ENCODE data around the gene MIPEP. TPM values are rescaled to one million over a fixed set of nuclear protein-coding genes. Genes with fewer than 3 reads are reported as not detected.

The MIPEP gene
- total and polyA plus RNA-seq, 9 of the 15 experiments (the other 6 are each of a cell fraction or from before 2014, with no cell fraction given): 1.7 to 19.3 (median 13.1) TPM

GRCh38 chr13:23871616-23872220, 17.5 kb downstream of the MIPEP start (continued):
- TF ChIP-seq, protein P1, sequence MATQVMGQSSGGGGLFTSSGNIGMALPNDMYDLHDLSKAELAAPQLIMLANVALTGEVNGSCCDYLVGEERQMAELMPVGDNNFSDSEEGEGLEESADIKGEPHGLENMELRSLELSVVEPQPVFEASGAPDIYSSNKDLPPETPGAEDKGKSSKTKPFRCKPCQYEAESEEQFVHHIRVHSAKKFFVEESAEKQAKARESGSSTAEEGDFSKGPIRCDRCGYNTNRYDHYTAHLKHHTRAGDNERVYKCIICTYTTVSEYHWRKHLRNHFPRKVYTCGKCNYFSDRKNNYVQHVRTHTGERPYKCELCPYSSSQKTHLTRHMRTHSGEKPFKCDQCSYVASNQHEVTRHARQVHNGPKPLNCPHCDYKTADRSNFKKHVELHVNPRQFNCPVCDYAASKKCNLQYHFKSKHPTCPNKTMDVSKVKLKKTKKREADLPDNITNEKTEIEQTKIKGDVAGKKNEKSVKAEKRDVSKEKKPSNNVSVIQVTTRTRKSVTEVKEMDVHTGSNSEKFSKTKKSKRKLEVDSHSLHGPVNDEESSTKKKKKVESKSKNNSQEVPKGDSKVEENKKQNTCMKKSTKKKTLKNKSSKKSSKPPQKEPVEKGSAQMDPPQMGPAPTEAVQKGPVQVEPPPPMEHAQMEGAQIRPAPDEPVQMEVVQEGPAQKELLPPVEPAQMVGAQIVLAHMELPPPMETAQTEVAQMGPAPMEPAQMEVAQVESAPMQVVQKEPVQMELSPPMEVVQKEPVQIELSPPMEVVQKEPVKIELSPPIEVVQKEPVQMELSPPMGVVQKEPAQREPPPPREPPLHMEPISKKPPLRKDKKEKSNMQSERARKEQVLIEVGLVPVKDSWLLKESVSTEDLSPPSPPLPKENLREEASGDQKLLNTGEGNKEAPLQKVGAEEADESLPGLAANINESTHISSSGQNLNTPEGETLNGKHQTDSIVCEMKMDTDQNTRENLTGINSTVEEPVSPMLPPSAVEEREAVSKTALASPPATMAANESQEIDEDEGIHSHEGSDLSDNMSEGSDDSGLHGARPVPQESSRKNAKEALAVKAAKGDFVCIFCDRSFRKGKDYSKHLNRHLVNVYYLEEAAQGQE (IDR thresholded peaks at IDR 0.05; ENCODE audit: borderline replicate concordance): peak; percentile 35; the same call in 1 of the 2 replicates
- TF ChIP-seq, protein P1 (CRISPR knock-in tag; IDR thresholded peaks at IDR 0.05; ENCODE audit: low read depth): no peak
- peak; percentile 55 to 66 for TF ChIP-seq RAD21 (CRISPR knock-in tag; conservative IDR thresholded peaks at IDR 0.05 in 1 of 2, IDR thresholded peaks at IDR 0.05 in 1 of 2)
- TF ChIP-seq, protein P2, sequence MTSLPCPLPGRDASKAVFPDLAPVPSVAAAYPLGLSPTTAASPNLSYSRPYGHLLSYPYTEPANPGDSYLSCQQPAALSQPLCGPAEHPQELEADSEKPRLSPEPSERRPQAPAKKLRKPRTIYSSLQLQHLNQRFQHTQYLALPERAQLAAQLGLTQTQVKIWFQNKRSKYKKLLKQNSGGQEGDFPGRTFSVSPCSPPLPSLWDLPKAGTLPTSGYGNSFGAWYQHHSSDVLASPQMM (CRISPR knock-in tag; IDR thresholded peaks at IDR 0.05): no peak
- TF ChIP-seq CTCF (IDR thresholded peaks at IDR 0.05 in 2 of 3, conservative IDR thresholded peaks at IDR 0.05 in 1 of 3; ENCODE audit: insufficient read depth in 2 of 3, low read depth in 1 of 3, low read length in 3 of 3): peak in 1 of 3 experiments; percentile 53; a peak in 2 of 6 replicates
- TF ChIP-seq MAZ (CRISPR knock-in tag; conservative IDR thresholded peaks at IDR 0.05 in 1 of 2, IDR thresholded peaks at IDR 0.05 in 1 of 2): no peak

Data from K562 (cell line).